C4-2B (cell line): ENCODE measurements around the gene TBC1D22A.
"Not testable (repeated sequence)": the region's sequence is repeated elsewhere in the genome, so short reads cannot be mapped to it uniquely, and the experiment has no call there.

ENCODE experiments used
- CTCF ChIP-seq: fragments of 450-650 bp; conservative IDR thresholded peaks from 2 replicates; pipeline ENCODE4 v1.5.1; 2017; ENCODE audit warnings: mild to moderate bottlenecking
- ZFX ChIP-seq: fragments of 450-650 bp; IDR thresholded peaks from 2 replicates; pipeline ENCODE4 v1.6.1; 2017

GRCh38 chr22:47117442-47117841 lies 355.0 kb downstream of the TBC1D22A start:
- not testable (repeated sequence) for TF ChIP-seq CTCF, ZFX
